K562 (cell line): ENCODE results near the gene CREB3L2.

ENCODE experiments used
- EWSR1 ChIP-seq: fragments of 450-650 bp; IDR thresholded peaks from 2 replicates; pipeline ENCODE4 v1.6.1; 2018; ENCODE audit warnings: borderline replicate concordance, mild to moderate bottlenecking, low read depth, moderate library complexity; ENCODE audit not compliant: partially characterized antibody
- HCFC1 ChIP-seq: IDR thresholded peaks from 2 replicates; pipeline ENCODE4 v1.6.1; 2012; ENCODE audit warnings: low read depth, low read length, improper control_type of control experiment
- KDM1A ChIP-seq, 2 experiments: fragments of 450-650 bp; IDR thresholded peaks; 2 replicates each; pipeline ENCODE4 v1.6.1; 2016; ENCODE audit warnings: mild to moderate bottlenecking in 2 of 2
- KDM4B ChIP-seq, 2 experiments: fragments of 450-650 bp in 1 of 2; sonication (generic) in 1 of 2; IDR thresholded peaks; 2 replicates each; pipeline ENCODE4 v1.6.1; 2016 to 2017; ENCODE audit warnings: borderline replicate concordance in 2 of 2, antibody characterized with exemption in 1 of 2, low read depth in 1 of 2, mild to moderate bottlenecking in 1 of 2
- NFE2L1 ChIP-seq: fragments of 450-650 bp; IDR thresholded peaks from 2 replicates; pipeline ENCODE4 v1.6.1; 2016; ENCODE audit warnings: missing genetic modification characterization, low read depth, mild to moderate bottlenecking, missing compliant biosample characterization, moderate library complexity, borderline replicate concordance
- NR1H2 ChIP-seq: sonication (generic); formaldehyde crosslinking; IDR thresholded peaks from 2 replicates; pipeline ENCODE4 v1.4.0; 2020; ENCODE audit warnings: mild to moderate bottlenecking, missing genetic modification reagents
- STAT5B ChIP-seq: fragments of 250-450 bp; sonication (Bioruptor Pico); IDR thresholded peaks from 2 replicates; pipeline ENCODE4 v1.8.0; 2021; ENCODE audit warnings: mild to moderate bottlenecking, inconsistent platforms
- XRCC5 ChIP-seq: fragments of 200-400 bp; formaldehyde crosslinking; IDR thresholded peaks from 2 replicates; pipeline ENCODE4 v1.6.1; 2017; ENCODE audit warnings: low read depth, mild to moderate bottlenecking, low read length
- ZNF239 ChIP-seq: fragments of 250-450 bp; sonication (Bioruptor Pico); IDR thresholded peaks from 2 replicates; pipeline ENCODE4 v1.4.0; 2020; ENCODE audit warnings: mild to moderate bottlenecking
- ZNF778 ChIP-seq: fragments of 450-650 bp; formaldehyde crosslinking; IDR thresholded peaks from 2 replicates; pipeline ENCODE4 v1.4.0; 2020; ENCODE audit warnings: mild to moderate bottlenecking, moderate library complexity
- TF ChIP-seq, protein P1 (sequence below): fragments of 200-600 bp; sonication (generic); IDR thresholded peaks from one replicate; pipeline ENCODE4 v1.6.1; 2012; ENCODE audit warnings: mild to moderate bottlenecking, low read depth, low read length, inconsistent platforms

DNA sequence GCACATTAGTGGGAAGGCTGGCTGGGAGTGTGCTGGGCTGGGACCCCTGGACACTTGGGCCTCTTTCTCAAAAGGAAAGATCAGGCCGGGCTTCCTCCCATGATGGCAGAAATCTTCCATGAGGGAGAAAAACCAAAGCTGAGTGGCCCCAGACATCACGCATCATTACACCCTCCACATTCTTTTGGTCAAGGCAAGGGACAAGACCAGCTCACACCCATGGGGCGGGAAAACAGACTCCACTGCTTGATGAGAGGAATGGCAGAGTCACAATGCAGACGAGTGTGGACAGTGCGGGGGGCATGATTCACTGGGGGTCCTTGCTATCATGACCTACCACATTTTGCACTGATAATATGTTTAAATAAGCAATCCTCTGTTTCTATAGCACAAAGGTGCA, 73.3 kb downstream of the CREB3L2 start:
- TF ChIP-seq EWSR1 (no peak), KDM4B (IDR thresholded peaks at IDR 0.05; ENCODE audit: borderline replicate concordance in 2 of 2, low read depth in 1 of 2) (no peak), XRCC5 (no peak), HCFC1 (no peak), STAT5B (CRISPR knock-in tag) (no peak), KDM1A (IDR thresholded peaks at IDR 0.05) (no peak), NFE2L1 (no peak), ZNF778 (CRISPR knock-in tag) (no peak), ZNF239 (CRISPR knock-in tag) (no peak), NR1H2 (CRISPR knock-in tag) (no peak)
- TF ChIP-seq, protein P1, sequence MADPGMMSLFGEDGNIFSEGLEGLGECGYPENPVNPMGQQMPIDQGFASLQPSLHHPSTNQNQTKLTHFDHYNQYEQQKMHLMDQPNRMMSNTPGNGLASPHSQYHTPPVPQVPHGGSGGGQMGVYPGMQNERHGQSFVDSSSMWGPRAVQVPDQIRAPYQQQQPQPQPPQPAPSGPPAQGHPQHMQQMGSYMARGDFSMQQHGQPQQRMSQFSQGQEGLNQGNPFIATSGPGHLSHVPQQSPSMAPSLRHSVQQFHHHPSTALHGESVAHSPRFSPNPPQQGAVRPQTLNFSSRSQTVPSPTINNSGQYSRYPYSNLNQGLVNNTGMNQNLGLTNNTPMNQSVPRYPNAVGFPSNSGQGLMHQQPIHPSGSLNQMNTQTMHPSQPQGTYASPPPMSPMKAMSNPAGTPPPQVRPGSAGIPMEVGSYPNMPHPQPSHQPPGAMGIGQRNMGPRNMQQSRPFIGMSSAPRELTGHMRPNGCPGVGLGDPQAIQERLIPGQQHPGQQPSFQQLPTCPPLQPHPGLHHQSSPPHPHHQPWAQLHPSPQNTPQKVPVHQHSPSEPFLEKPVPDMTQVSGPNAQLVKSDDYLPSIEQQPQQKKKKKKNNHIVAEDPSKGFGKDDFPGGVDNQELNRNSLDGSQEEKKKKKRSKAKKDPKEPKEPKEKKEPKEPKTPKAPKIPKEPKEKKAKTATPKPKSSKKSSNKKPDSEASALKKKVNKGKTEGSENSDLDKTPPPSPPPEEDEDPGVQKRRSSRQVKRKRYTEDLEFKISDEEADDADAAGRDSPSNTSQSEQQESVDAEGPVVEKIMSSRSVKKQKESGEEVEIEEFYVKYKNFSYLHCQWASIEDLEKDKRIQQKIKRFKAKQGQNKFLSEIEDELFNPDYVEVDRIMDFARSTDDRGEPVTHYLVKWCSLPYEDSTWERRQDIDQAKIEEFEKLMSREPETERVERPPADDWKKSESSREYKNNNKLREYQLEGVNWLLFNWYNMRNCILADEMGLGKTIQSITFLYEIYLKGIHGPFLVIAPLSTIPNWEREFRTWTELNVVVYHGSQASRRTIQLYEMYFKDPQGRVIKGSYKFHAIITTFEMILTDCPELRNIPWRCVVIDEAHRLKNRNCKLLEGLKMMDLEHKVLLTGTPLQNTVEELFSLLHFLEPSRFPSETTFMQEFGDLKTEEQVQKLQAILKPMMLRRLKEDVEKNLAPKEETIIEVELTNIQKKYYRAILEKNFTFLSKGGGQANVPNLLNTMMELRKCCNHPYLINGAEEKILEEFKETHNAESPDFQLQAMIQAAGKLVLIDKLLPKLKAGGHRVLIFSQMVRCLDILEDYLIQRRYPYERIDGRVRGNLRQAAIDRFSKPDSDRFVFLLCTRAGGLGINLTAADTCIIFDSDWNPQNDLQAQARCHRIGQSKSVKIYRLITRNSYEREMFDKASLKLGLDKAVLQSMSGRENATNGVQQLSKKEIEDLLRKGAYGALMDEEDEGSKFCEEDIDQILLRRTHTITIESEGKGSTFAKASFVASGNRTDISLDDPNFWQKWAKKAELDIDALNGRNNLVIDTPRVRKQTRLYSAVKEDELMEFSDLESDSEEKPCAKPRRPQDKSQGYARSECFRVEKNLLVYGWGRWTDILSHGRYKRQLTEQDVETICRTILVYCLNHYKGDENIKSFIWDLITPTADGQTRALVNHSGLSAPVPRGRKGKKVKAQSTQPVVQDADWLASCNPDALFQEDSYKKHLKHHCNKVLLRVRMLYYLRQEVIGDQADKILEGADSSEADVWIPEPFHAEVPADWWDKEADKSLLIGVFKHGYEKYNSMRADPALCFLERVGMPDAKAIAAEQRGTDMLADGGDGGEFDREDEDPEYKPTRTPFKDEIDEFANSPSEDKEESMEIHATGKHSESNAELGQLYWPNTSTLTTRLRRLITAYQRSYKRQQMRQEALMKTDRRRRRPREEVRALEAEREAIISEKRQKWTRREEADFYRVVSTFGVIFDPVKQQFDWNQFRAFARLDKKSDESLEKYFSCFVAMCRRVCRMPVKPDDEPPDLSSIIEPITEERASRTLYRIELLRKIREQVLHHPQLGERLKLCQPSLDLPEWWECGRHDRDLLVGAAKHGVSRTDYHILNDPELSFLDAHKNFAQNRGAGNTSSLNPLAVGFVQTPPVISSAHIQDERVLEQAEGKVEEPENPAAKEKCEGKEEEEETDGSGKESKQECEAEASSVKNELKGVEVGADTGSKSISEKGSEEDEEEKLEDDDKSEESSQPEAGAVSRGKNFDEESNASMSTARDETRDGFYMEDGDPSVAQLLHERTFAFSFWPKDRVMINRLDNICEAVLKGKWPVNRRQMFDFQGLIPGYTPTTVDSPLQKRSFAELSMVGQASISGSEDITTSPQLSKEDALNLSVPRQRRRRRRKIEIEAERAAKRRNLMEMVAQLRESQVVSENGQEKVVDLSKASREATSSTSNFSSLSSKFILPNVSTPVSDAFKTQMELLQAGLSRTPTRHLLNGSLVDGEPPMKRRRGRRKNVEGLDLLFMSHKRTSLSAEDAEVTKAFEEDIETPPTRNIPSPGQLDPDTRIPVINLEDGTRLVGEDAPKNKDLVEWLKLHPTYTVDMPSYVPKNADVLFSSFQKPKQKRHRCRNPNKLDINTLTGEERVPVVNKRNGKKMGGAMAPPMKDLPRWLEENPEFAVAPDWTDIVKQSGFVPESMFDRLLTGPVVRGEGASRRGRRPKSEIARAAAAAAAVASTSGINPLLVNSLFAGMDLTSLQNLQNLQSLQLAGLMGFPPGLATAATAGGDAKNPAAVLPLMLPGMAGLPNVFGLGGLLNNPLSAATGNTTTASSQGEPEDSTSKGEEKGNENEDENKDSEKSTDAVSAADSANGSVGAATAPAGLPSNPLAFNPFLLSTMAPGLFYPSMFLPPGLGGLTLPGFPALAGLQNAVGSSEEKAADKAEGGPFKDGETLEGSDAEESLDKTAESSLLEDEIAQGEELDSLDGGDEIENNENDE = no peak
